Endodermal cell (in vitro differentiated cells): ENCODE results near the gene SLC29A1. TPM values are rescaled to one million over a fixed set of nuclear protein-coding genes. Genes with fewer than 3 reads are reported as not detected.

Experiments
- DNase-seq: peaks from one replicate; pipeline ENCODE4 v3.0.0-alpha.2; 2017
- H3K27ac ChIP-seq: 2 replicates; pipeline ENCODE4 v1.5.1; 2013; ENCODE audit warnings: mild to moderate bottlenecking, low read depth, low read length, moderate library complexity
- H3K27me3 ChIP-seq: 2 replicates; pipeline ENCODE4 v1.6.1; 2013; ENCODE audit warnings: mild to moderate bottlenecking, low read length, moderate library complexity; ENCODE audit not compliant: insufficient read depth, control insufficient read depth, poor library complexity, severe bottlenecking
- H3K36me3 ChIP-seq: 2 replicates; pipeline ENCODE4 v1.7.0; 2013; ENCODE audit warnings: mild to moderate bottlenecking, low read length, moderate library complexity; ENCODE audit not compliant: control insufficient read depth, insufficient read depth
- H3K4me1 ChIP-seq: one replicate; pipeline ENCODE4 v1.7.0; 2013; ENCODE audit warnings: low read length; ENCODE audit not compliant: control insufficient read depth, insufficient read depth
- H3K4me3 ChIP-seq: 2 replicates; pipeline ENCODE4 v1.5.1; 2013; ENCODE audit warnings: mild to moderate bottlenecking, low read length, moderate library complexity
- H3K9ac ChIP-seq: 2 replicates; pipeline ENCODE4 v1.6.1; 2013; ENCODE audit warnings: mild to moderate bottlenecking, low read length, moderate library complexity; ENCODE audit not compliant: poor library complexity, severe bottlenecking; ENCODE audit errors: extremely low read depth
- H3K9me3 ChIP-seq: 2 replicates; pipeline ENCODE4 v1.6.1; 2013; ENCODE audit warnings: mild to moderate bottlenecking, low read length, moderate library complexity; ENCODE audit not compliant: control insufficient read depth
- H3K27ac Mint-ChIP-seq: 2 replicates; pipeline ENCODE4 v1.8.0; 2020; ENCODE audit warnings: mixed read lengths
- H3K27me3 Mint-ChIP-seq: 2 replicates; pipeline ENCODE4 v1.8.0; 2021; ENCODE audit warnings: mild to moderate bottlenecking, mixed read lengths; ENCODE audit not compliant: insufficient read depth
- H3K36me3 Mint-ChIP-seq: 2 replicates; pipeline ENCODE4 v1.8.0; 2020; ENCODE audit warnings: low read depth, mixed read lengths
- H3K4me1 Mint-ChIP-seq: 2 replicates; pipeline ENCODE4 v1.8.0; 2020; ENCODE audit warnings: mixed read lengths
- H3K4me3 Mint-ChIP-seq: 2 replicates; pipeline ENCODE4 v1.8.0; 2020; ENCODE audit warnings: mild to moderate bottlenecking, moderate library complexity, mixed read lengths
- H3K9me3 Mint-ChIP-seq: 2 replicates; pipeline ENCODE4 v1.8.0; 2020; ENCODE audit warnings: mild to moderate bottlenecking, mixed read lengths
- CTCF ChIP-seq: fragments of 200-600 bp; sonication (generic); conservative IDR thresholded peaks from 2 replicates; pipeline ENCODE4 v1.5.0; 2021; ENCODE audit warnings: antibody characterized with exemption, mild to moderate bottlenecking
- WGBS, 2 experiments: methylation state at CpG; one replicate each; pipeline versions ENCODE4 v1.1.5 to v1.1.7; 2013; ENCODE audit warnings: missing lambda C conversion rate in 2 of 2, mixed read lengths in 1 of 2; ENCODE audit not compliant: insufficient coverage in 1 of 2, insufficient read length in 1 of 2; 5-methylcytosine and 5-hydroxymethylcytosine counted together
- total RNA-seq, 2 donors: library from RNA; stranded (reverse); fragmentation: NEBNext Ultra II Directional in 1 of 2; extraction: Animal tissue kit (Norgen Biotek cat#: 25700) in 1 of 2; gene quantifications; 2 replicates in 1 of 2; 3 replicates in 1 of 2; pipeline ENCODE4 v1.2.1, GENCODE V29; 2021

Gene SLC29A1
- total RNA-seq, 2 donors from 2014 or later: 129 to 155 TPM

GRCh38 chr6:44264154-44265006 is 41.0 kb downstream of the SLC29A1 start:
- Mint-ChIP-seq H3K36me3 (no peaks in the 10 kb centered on the region), H3K4me1 (peaks cover 22% of the 10 kb centered on the region), H3K4me3 (peak overlapping the region; percentile 64), H3K9me3 (no peaks in the 10 kb centered on the region), H3K27ac (peak overlapping the region; percentile 56), H3K27me3 (peaks cover 43% of the 10 kb centered on the region)
- no peak for DNase-seq
- Histone ChIP-seq H3K4me3 (peak overlapping the region; percentile 82), H3K9me3 (no peaks in the 10 kb centered on the region), H3K9ac (peak overlapping the region; percentile 4), H3K27me3 (peaks cover 13% of the 10 kb centered on the region), H3K36me3 (peaks cover 3% of the 10 kb centered on the region), H3K4me1 (peaks cover 5% of the 10 kb centered on the region), H3K27ac (no peak overlapping the region)
- TF ChIP-seq CTCF: no peak
- 21 to 50% methylated on average over 1 to 13 of the region's 13 CpGs for WGBS, 2 experiments

GRCh38 chr6:44265007-44265721 is 41.8 kb downstream of the SLC29A1 start, which contains the start of gene NFKBIE:
TSS of gene NFKBIE (minus strand) at chr6:44265551. CDS start at chr6:44265346, 205 bp downstream.
- Histone ChIP-seq H3K9ac (peak within 1 kb of the TSS; percentile 4), H3K27me3 (peaks cover 21% of the 10 kb centered on the region), H3K36me3 (no peaks in the 10 kb centered on the region), H3K9me3 (no peaks in the 10 kb centered on the region), H3K4me3 (peak within 1 kb of the TSS; percentile 82), H3K4me1 (peaks cover 5% of the 10 kb centered on the region), H3K27ac (no peak within 1 kb of the TSS)
- no peaks in the 10 kb centered on the region for H3K36me3 Mint-ChIP-seq
- DNase-seq: peak; percentile 98
- peak; percentile 29 for TF ChIP-seq CTCF
- H3K9me3 Mint-ChIP-seq: no peaks in the 10 kb centered on the region
- H3K27ac Mint-ChIP-seq: peak within 1 kb of the TSS; percentile 56
- peak within 1 kb of the TSS; percentile 64 for H3K4me3 Mint-ChIP-seq
- peaks cover 51% of the 10 kb centered on the region for H3K27me3 Mint-ChIP-seq
- peaks cover 22% of the 10 kb centered on the region for H3K4me1 Mint-ChIP-seq
- WGBS, 2 experiments: 0% methylated on average over 44 to 72 of the region's 72 CpGs

GRCh38 chr6:44265722-44266233 is 42.4 kb downstream of the SLC29A1 start:
- H3K27ac Mint-ChIP-seq: no peak overlapping the region
- no peak overlapping the region for H3K27ac ChIP-seq
- no peaks in the 10 kb centered on the region for H3K36me3 ChIP-seq
- H3K4me1 Mint-ChIP-seq: peaks cover 22% of the 10 kb centered on the region
- H3K4me3 Mint-ChIP-seq: peak overlapping the region; percentile 64
- H3K4me1 ChIP-seq: peaks cover 5% of the 10 kb centered on the region
- peaks cover 51% of the 10 kb centered on the region for H3K27me3 Mint-ChIP-seq
- no peaks in the 10 kb centered on the region for H3K9me3 ChIP-seq
- no peak for TF ChIP-seq CTCF
- no peak for DNase-seq
- no peak overlapping the region for H3K4me3 ChIP-seq
- H3K36me3 Mint-ChIP-seq: no peaks in the 10 kb centered on the region
- no peaks in the 10 kb centered on the region for H3K9me3 Mint-ChIP-seq
- 75 to 76% methylated on average over 15 to 17 of the region's 17 CpGs for WGBS, 2 experiments
- H3K9ac ChIP-seq: no peak overlapping the region
- peaks cover 21% of the 10 kb centered on the region for H3K27me3 ChIP-seq
